IMR-90 (cell line): ENCODE results near the gene CPSF4L. TPM values are rescaled to one million over a fixed set of nuclear protein-coding genes. Genes with fewer than 3 reads are reported as not detected.
A peak's percentile ranks its signal among the peaks of the same experiment; 100 is the strongest.

Experiments
- ATAC-seq: fragments of 200-7000 bp; cut with Tn5 transposase; 2 replicates; pipeline ENCODE4 v1.9.1; 2020; ENCODE audit warnings: low read depth, mild to moderate bottlenecking, moderate library complexity
- BruUV-seq: library from RNA; stranded (reverse); fragments of 400-500 nt; replicated peaks from 2 replicates; lab custom pipeline; 2021; lab: Mats Ljungman, UMichigan
- CTCF ChIA-PET: fragments of 300-600 bp; formaldehyde crosslinking; extraction: SDS; loops from one replicate; lab custom pipeline; 2021; ENCODE audit warnings: antibody characterized with exemption; lab: Yijun Ruan, JAX
- POLR2A ChIA-PET: fragments of 300-600 bp; sonication (Branson Sonifier 250); formaldehyde crosslinking; loops from one replicate; lab custom pipeline; 2022; ENCODE audit warnings: antibody characterized with exemption; ENCODE audit not compliant: unreplicated experiment; lab: Charles Lee
- DNase-seq: peaks from one replicate; pipeline ENCODE4 v3.0.0; 2013
- H2AFZ ChIP-seq: replicated peaks from 2 replicates; pipeline ENCODE3; 2013; ENCODE audit warnings: low read length, mild to moderate bottlenecking; ENCODE audit not compliant: poor library complexity
- H2AK5ac ChIP-seq: 2 replicates; pipeline ENCODE4 v1.6.1; 2013; ENCODE audit warnings: low read depth, low read length, inconsistent platforms
- H2AK9ac ChIP-seq: replicated peaks from 2 replicates; pipeline ENCODE3; 2013; ENCODE audit warnings: mild to moderate bottlenecking, low read depth, low read length, moderate library complexity; ENCODE audit not compliant: poor library complexity
- H2BK120ac ChIP-seq: 2 replicates; pipeline ENCODE4 v1.6.1; 2013; ENCODE audit warnings: low read depth, low read length, inconsistent platforms
- H2BK15ac ChIP-seq: 3 replicates; pipeline ENCODE4 v1.6.1; 2013; ENCODE audit warnings: low read depth, low read length, inconsistent platforms
- H2BK20ac ChIP-seq: 2 replicates; pipeline ENCODE4 v1.6.1; 2013; ENCODE audit warnings: low read depth, mild to moderate bottlenecking, inconsistent platforms, low read length, moderate library complexity
- H2BK5ac ChIP-seq: 2 replicates; pipeline ENCODE4 v1.6.1; 2013; ENCODE audit warnings: mild to moderate bottlenecking, low read depth, low read length, inconsistent platforms; ENCODE audit not compliant: poor library complexity, severe bottlenecking
- H3K14ac ChIP-seq: replicated peaks from 2 replicates; pipeline ENCODE4 v1.6.1; 2013; ENCODE audit warnings: low read depth, low read length, inconsistent platforms
- H3K18ac ChIP-seq: 2 replicates; pipeline ENCODE4 v1.6.1; 2013; ENCODE audit warnings: low read depth, low read length, control low read depth
- H3K23ac ChIP-seq: 2 replicates; pipeline ENCODE4 v1.6.1; 2013; ENCODE audit warnings: low read depth, low read length, inconsistent platforms
- H3K27ac ChIP-seq: 2 replicates; pipeline ENCODE4 v1.5.1; 2013; ENCODE audit warnings: mild to moderate bottlenecking, control low read depth, low read length; ENCODE audit not compliant: insufficient read depth
- H3K27me3 ChIP-seq: 2 replicates; pipeline ENCODE4 v1.6.1; 2013; ENCODE audit warnings: low read length; ENCODE audit not compliant: control insufficient read depth, insufficient read depth
- H3K36me3 ChIP-seq: 2 replicates; pipeline ENCODE4 v1.6.1; 2013; ENCODE audit warnings: low read length, mixed read lengths; ENCODE audit not compliant: control insufficient read depth, insufficient read depth
- H3K4ac ChIP-seq: 2 replicates; pipeline ENCODE4 v1.6.1; 2013; ENCODE audit warnings: low read depth, low read length, inconsistent platforms
- H3K4me1 ChIP-seq: 2 replicates; pipeline ENCODE4 v1.6.1; 2013; ENCODE audit warnings: low read length, mixed read lengths; ENCODE audit not compliant: control insufficient read depth, insufficient read depth
- H3K4me2 ChIP-seq: 2 replicates; pipeline ENCODE4 v1.6.1; 2013; ENCODE audit warnings: low read depth, mild to moderate bottlenecking, control low read depth, low read length, moderate library complexity
- H3K4me3 ChIP-seq: 2 replicates; pipeline ENCODE4 v1.5.1; 2013; ENCODE audit warnings: low read depth, mild to moderate bottlenecking, control low read depth, low read length, moderate library complexity; ENCODE audit not compliant: insufficient read depth
- H3K56ac ChIP-seq: 2 replicates; pipeline ENCODE4 v1.6.1; 2013; ENCODE audit warnings: low read length, inconsistent platforms; ENCODE audit not compliant: insufficient read depth; ENCODE audit errors: extremely low read depth
- H3K79me1 ChIP-seq, 2 experiments: 2 replicates each; pipeline ENCODE4 v1.6.1; 2013; ENCODE audit warnings: low read length in 2 of 2, inconsistent platforms in 1 of 2, low read depth in 1 of 2
- H3K9ac ChIP-seq: 2 replicates; pipeline ENCODE4 v1.6.1; 2013; ENCODE audit warnings: low read depth, low read length, control low read depth
- H3K9me1 ChIP-seq: 2 replicates; pipeline ENCODE4 v1.6.1; 2013; ENCODE audit warnings: low read length, inconsistent platforms; ENCODE audit not compliant: insufficient read depth
- H3K9me3 ChIP-seq: 2 replicates; pipeline ENCODE4 v1.6.1; 2013; ENCODE audit warnings: low read length; ENCODE audit not compliant: control insufficient read depth, insufficient read depth
- H4K20me1 ChIP-seq: 2 replicates; pipeline ENCODE4 v1.6.1; 2013; ENCODE audit warnings: low read length, inconsistent platforms; ENCODE audit not compliant: insufficient read depth
- H4K5ac ChIP-seq: 2 replicates; pipeline ENCODE4 v1.6.1; 2013; ENCODE audit warnings: mild to moderate bottlenecking, low read depth, low read length, control low read depth
- H4K8ac ChIP-seq, 2 experiments: 2 replicates each; pipeline ENCODE4 v1.6.1; 2013; ENCODE audit warnings: low read depth in 2 of 2, low read length in 2 of 2, control low read depth in 1 of 2, inconsistent platforms in 1 of 2
- H4K91ac ChIP-seq: 2 replicates; pipeline ENCODE4 v1.6.1; 2013; ENCODE audit warnings: low read depth, low read length, inconsistent platforms; ENCODE audit not compliant: insufficient read depth
- RAD21 ChIP-seq: IDR thresholded peaks from 2 replicates; pipeline ENCODE4 v1.6.1; 2012; ENCODE audit warnings: low read length, improper control_type of control experiment
- SMC3 ChIP-seq: fragments of 150-350 bp; IDR thresholded peaks from 2 replicates; pipeline ENCODE4 v1.6.1; 2016; ENCODE audit warnings: low read depth, mild to moderate bottlenecking, antibody characterized with exemption, low read length, moderate library complexity
- WGBS, 2 experiments: methylation state at CpG; one replicate each; pipeline versions ENCODE4 v1.1.5 to v1.1.7; 2013; ENCODE audit warnings: missing lambda C conversion rate in 2 of 2; ENCODE audit not compliant: insufficient read length in 1 of 2; ENCODE audit errors: extremely low coverage in 2 of 2; 5-methylcytosine and 5-hydroxymethylcytosine counted together
- dilution Hi-C: fragments of 300-500 bp; cut with HindIII; formaldehyde crosslinking; loops from one replicate; pipeline ENCODE4 v1.14.3; 2018; ENCODE audit warnings: low sequenced_read_pairs; ENCODE audit not compliant: unreplicated experiment
- in situ Hi-C: fragments of 300-500 bp; cut with MboI; formaldehyde crosslinking; loops from 3 replicates; pipeline ENCODE4 v1.14.3; 2019; ENCODE audit warnings: low sequenced_read_pairs, inconsistent platforms, mixed read lengths
- intact Hi-C: fragments of 100-400 bp; cut with micrococcal nuclease; formaldehyde crosslinking; loops from 2 replicates; pipeline ENCODE4 v1.10.0; 2022
- polyA plus RNA-seq, 3 experiments: library from polyadenylated mRNA; depleted of rRNA; stranded (reverse); fragments of >200 nt; gene quantifications; 2 replicates each; pipeline ENCODE4 v1.2.3, GENCODE V29; 2012; ENCODE audit warnings: low replicate concordance in 1 of 3
- total RNA-seq: library from RNA; depleted of rRNA; stranded (reverse); fragments of >200 nt; gene quantifications from 2 replicates; pipeline ENCODE4 v1.2.3, GENCODE V29; 2012
- TF ChIP-seq, protein P1 (sequence below): conservative IDR thresholded peaks from 2 replicates; pipeline ENCODE4 v1.5.1; 2012; ENCODE audit warnings: mild to moderate bottlenecking, low read depth, low read length, improper control_type of control experiment

Gene CPSF4L
- total and polyA plus RNA-seq, 2 of the 4 experiments (the other 2 are of a cell fraction): not detected

DNA sequence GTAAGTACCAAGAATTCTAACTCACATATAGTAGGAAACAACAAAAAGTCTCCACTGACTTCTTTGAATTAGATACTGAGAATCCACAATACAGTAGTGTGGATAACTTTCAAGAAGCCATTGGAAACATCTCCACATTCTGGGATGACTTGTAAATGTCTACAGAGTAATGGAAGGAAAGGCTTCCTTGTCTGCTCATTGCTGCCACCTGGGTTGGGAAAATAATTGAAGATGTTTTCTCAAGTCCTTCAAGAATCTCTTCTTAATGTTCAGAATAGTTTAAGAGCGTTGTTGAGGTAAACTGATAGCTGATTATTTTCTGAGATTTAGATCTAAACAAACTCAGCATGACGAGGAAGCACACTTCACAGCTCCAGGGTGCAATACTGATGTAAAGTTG, 14.0 kb downstream of the CPSF4L start:
- no peak overlapping the region for H2AK9ac ChIP-seq
- H3K4me2 ChIP-seq: no peak overlapping the region
- TF ChIP-seq RAD21 (peak; percentile 21; the same call in 1 of the 2 replicates), SMC3 (no peak; the same call in 1 of the 2 replicates)
- TF ChIP-seq, protein P1, sequence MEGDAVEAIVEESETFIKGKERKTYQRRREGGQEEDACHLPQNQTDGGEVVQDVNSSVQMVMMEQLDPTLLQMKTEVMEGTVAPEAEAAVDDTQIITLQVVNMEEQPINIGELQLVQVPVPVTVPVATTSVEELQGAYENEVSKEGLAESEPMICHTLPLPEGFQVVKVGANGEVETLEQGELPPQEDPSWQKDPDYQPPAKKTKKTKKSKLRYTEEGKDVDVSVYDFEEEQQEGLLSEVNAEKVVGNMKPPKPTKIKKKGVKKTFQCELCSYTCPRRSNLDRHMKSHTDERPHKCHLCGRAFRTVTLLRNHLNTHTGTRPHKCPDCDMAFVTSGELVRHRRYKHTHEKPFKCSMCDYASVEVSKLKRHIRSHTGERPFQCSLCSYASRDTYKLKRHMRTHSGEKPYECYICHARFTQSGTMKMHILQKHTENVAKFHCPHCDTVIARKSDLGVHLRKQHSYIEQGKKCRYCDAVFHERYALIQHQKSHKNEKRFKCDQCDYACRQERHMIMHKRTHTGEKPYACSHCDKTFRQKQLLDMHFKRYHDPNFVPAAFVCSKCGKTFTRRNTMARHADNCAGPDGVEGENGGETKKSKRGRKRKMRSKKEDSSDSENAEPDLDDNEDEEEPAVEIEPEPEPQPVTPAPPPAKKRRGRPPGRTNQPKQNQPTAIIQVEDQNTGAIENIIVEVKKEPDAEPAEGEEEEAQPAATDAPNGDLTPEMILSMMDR: peak; percentile 27; the same call in 1 of the 2 replicates
- no peaks in the 10 kb centered on the region for H3K4me1 ChIP-seq
- intact Hi-C loops (loop anchor here (5.0 kb wide), 1 partner anchor 520 kb away; no protein-coding TSS in a partner anchor), in situ Hi-C loops (loop anchor here (5.0 kb wide), 1 partner anchor 520 kb away; no protein-coding TSS in a partner anchor), dilution Hi-C loops (no loop called here)
- H2BK20ac ChIP-seq: no peak overlapping the region
- H3K9ac ChIP-seq: no peak overlapping the region
- H3K9me1 ChIP-seq: no peaks in the 10 kb centered on the region; the same call in 1 of the 2 replicates
- H3K36me3 ChIP-seq: peaks cover 28% of the 10 kb centered on the region
- no peak overlapping the region for H4K8ac ChIP-seq
- no peak overlapping the region for H2BK5ac ChIP-seq
- no peaks in the 10 kb centered on the region for H3K27me3 ChIP-seq
- H2AK5ac ChIP-seq: no peak overlapping the region
- no peak overlapping the region for H3K56ac ChIP-seq
- H4K5ac ChIP-seq: no peak overlapping the region
- CTCF ChIA-PET: interaction anchor here (0.9 to 1.4 kb wide), 4 partner anchors 9 to 521 kb away, joined by 3 to 7 read pairs (median 5); no protein-coding TSS in a partner anchor
- no peak overlapping the region for H2AFZ ChIP-seq
- peaks cover 0 to 4% of the 10 kb centered on the region in 2 experiments; a peak in 1 of 4 replicates for H3K79me1 ChIP-seq
- no peak overlapping the region for H3K4ac ChIP-seq
- ATAC-seq (no peak), DNase-seq (peak; percentile 16)
- no peak overlapping the region for H3K27ac ChIP-seq
- H4K91ac ChIP-seq: no peak overlapping the region
- H3K23ac ChIP-seq: no peak overlapping the region
- BruUV-seq: no TSS peak
- H2BK120ac ChIP-seq: no peak overlapping the region
- no peak overlapping the region for H2BK15ac ChIP-seq
- no peak overlapping the region for H3K4me3 ChIP-seq
- 100% methylated on average over 1 of the region's 2 CpGs; no CpG with 5 or more reads in 1 of the 2 experiments for WGBS, 2 experiments
- no peak overlapping the region for H3K14ac ChIP-seq
- H3K18ac ChIP-seq: no peak overlapping the region
- H3K9me3 ChIP-seq: no peaks in the 10 kb centered on the region
- H4K20me1 ChIP-seq: 0 out of 2 replicates have a peak, but pooled peaks cover 3% of the 10 kb centered on the region
- POLR2A ChIA-PET: no interaction called here
